IPS-15b (cell line): ENCODE measurements around the gene VAV1.
"Not testable (repeated sequence)": the region's sequence is repeated elsewhere in the genome, so short reads cannot be mapped to it uniquely, and the experiment has no call there.

Experiments
- H3K27me3 ChIP-seq: one replicate; pipeline ENCODE4 v1.6.1; 2013; ENCODE audit warnings: low read length; ENCODE audit not compliant: control insufficient read depth, insufficient read depth
- H3K36me3 ChIP-seq: one replicate; pipeline ENCODE4 v1.6.1; 2013; ENCODE audit warnings: low read length; ENCODE audit not compliant: control insufficient read depth, insufficient read depth
- H3K4me1 ChIP-seq: one replicate; pipeline ENCODE4 v1.6.1; 2013; ENCODE audit warnings: mild to moderate bottlenecking, low read length; ENCODE audit not compliant: control insufficient read depth, insufficient read depth
- H3K4me3 ChIP-seq: one replicate; pipeline ENCODE4 v1.5.1; 2013; ENCODE audit warnings: low read depth, low read length
- H3K9ac ChIP-seq: one replicate; pipeline ENCODE4 v1.6.1; 2013; ENCODE audit warnings: low read depth, mild to moderate bottlenecking, low read length
- H3K9me3 ChIP-seq: one replicate; pipeline ENCODE4 v1.6.1; 2013; ENCODE audit warnings: mild to moderate bottlenecking, low read length; ENCODE audit not compliant: control insufficient read depth, insufficient read depth

VAV1 gene

GRCh38 chr19:6739390-6739882, 33.1 kb upstream of the VAV1 start, which contains the start of gene TRIP10:
Gene TRIP10 (plus strand): TSS chr19:6739680. CDS start chr19:6739762, 82 bp downstream.
- Histone ChIP-seq H3K36me3 (peaks cover 15% of the 10 kb centered on the region), H3K27me3 (no peaks in the 10 kb centered on the region), H3K9me3 (no peaks in the 10 kb centered on the region), H3K4me1 (peaks cover 13% of the 10 kb centered on the region), H3K4me3 (peak within 1 kb of the TSS; percentile 84), H3K9ac (peak within 1 kb of the TSS; percentile 73)

- no peaks in the 10 kb centered on the region for H3K27me3 ChIP-seq
- H3K9me3 ChIP-seq, result no peaks in the 10 kb centered on the region
- peaks cover 21% of the 10 kb centered on the region for H3K36me3 ChIP-seq
- peak overlapping the region; percentile 73 for H3K9ac ChIP-seq
- H3K4me3 ChIP-seq, result peak overlapping the region; percentile 84
- peaks cover 13% of the 10 kb centered on the region for H3K4me1 ChIP-seq
These were observed 32.5 kb upstream of the VAV1 start for GRCh38 chr19:6739883-6740588.

GRCh38 chr19:6740589-6741343, 31.7 kb upstream of the VAV1 start:
- H3K9ac ChIP-seq, result peak overlapping the region; percentile 73
- no peaks in the 10 kb centered on the region for H3K27me3 ChIP-seq
- peak overlapping the region; percentile 84 for H3K4me3 ChIP-seq
- H3K9me3 ChIP-seq, result no peaks in the 10 kb centered on the region
- H3K36me3 ChIP-seq, result peaks cover 28% of the 10 kb centered on the region
- H3K4me1 ChIP-seq, result peaks cover 13% of the 10 kb centered on the region

GRCh38 chr19:6743066-6743465, 29.4 kb upstream of the VAV1 start:
- H3K9me3 ChIP-seq, result no peaks in the 10 kb centered on the region
- H3K9ac ChIP-seq, result no peak overlapping the region
- H3K4me1 ChIP-seq, result peaks cover 11% of the 10 kb centered on the region
- H3K27me3 ChIP-seq, result no peaks in the 10 kb centered on the region
- peaks cover 40% of the 10 kb centered on the region for H3K36me3 ChIP-seq
- H3K4me3 ChIP-seq, result no peak overlapping the region

- Histone ChIP-seq H3K4me3 (no peak overlapping the region), H3K9ac (no peak overlapping the region), H3K9me3 (no peaks in the 10 kb centered on the region), H3K4me1 (peaks cover 8% of the 10 kb centered on the region), H3K27me3 (no peaks in the 10 kb centered on the region), H3K36me3 (peaks cover 47% of the 10 kb centered on the region)
These were observed 28.7 kb upstream of the VAV1 start for GRCh38 chr19:6743714-6744380.

- H3K9me3 ChIP-seq, result no peaks in the 10 kb centered on the region
- no peaks in the 10 kb centered on the region for H3K27me3 ChIP-seq
- H3K4me3 ChIP-seq, result no peak overlapping the region
- H3K36me3 ChIP-seq, result peaks cover 55% of the 10 kb centered on the region
- peaks cover 8% of the 10 kb centered on the region for H3K4me1 ChIP-seq
- H3K9ac ChIP-seq, result no peak overlapping the region
These were observed 27.9 kb upstream of the VAV1 start for GRCh38 chr19:6744381-6745301.

- Histone ChIP-seq H3K4me1 (peaks cover 8% of the 10 kb centered on the region), H3K9ac (no peak overlapping the region), H3K4me3 (no peak overlapping the region), H3K9me3 (no peaks in the 10 kb centered on the region), H3K27me3 (no peaks in the 10 kb centered on the region), H3K36me3 (peaks cover 67% of the 10 kb centered on the region)
These were observed 26.5 kb upstream of the VAV1 start for GRCh38 chr19:6745965-6746364.

- not testable (repeated sequence) for H3K9ac ChIP-seq, H3K27me3 ChIP-seq, H3K9me3 ChIP-seq, H3K4me1 ChIP-seq, H3K4me3 ChIP-seq
- peaks cover 70% of the 10 kb centered on the region for H3K36me3 ChIP-seq
These were observed 24.0 kb upstream of the VAV1 start for GRCh38 chr19:6748543-6748942.

GRCh38 chr19:6750062-6750461, 22.4 kb upstream of the VAV1 start:
- Histone ChIP-seq H3K9ac (no peak overlapping the region), H3K9me3 (no peaks in the 10 kb centered on the region), H3K4me3 (no peak overlapping the region), H3K27me3 (no peaks in the 10 kb centered on the region), H3K4me1 (peaks cover 5% of the 10 kb centered on the region), H3K36me3 (peaks cover 61% of the 10 kb centered on the region)

- no peaks in the 10 kb centered on the region for H3K9me3 ChIP-seq
- H3K27me3 ChIP-seq, result no peaks in the 10 kb centered on the region
- H3K4me1 ChIP-seq, result peaks cover 5% of the 10 kb centered on the region
- H3K36me3 ChIP-seq, result peaks cover 54% of the 10 kb centered on the region
- no peak overlapping the region for H3K4me3 ChIP-seq
- no peak overlapping the region for H3K9ac ChIP-seq
These were observed 21.3 kb upstream of the VAV1 start for GRCh38 chr19:6751189-6751588.
